Measurements from ENCODE around the gene MUC7.

GRCh38 chr4:70522626-70523025 lies 50.6 kb downstream of the MUC7 start:
- TF ChIP-seq POLR2A (IDR thresholded peaks at IDR 0.05) = no peak
- TF ChIP-seq CTCF (IDR thresholded peaks at IDR 0.05) = no peak
